ENCODE measurements around the gene RRP36. TPM values are rescaled to one million over a fixed set of nuclear protein-coding genes. Genes with fewer than 3 reads are reported as not detected.

The RRP36 gene
- total and polyA plus RNA-seq, 2 of the 8 experiments (the other 6 are each of a cell fraction or from before 2014, with no cell fraction given): 33.9 to 92.3 TPM

- H3K23ac ChIP-seq (ENCODE audit: insufficient read length): no peak overlapping the region
- H3K79me2 ChIP-seq (ENCODE audit: control insufficient read depth in 1 of 2, insufficient read depth in 2 of 2, low read length in 2 of 2): peaks cover 8 to 15% of the 10 kb centered on the region in 2 experiments; a peak in 2 of 4 replicates
- H2BK15ac ChIP-seq (ENCODE audit: low read length): no peak overlapping the region
- no peak overlapping the region for H3K27ac ChIP-seq (ENCODE audit: low read depth, low read length)
- H2AK5ac ChIP-seq (ENCODE audit: low read depth, low read length): no peak overlapping the region
- H3K36me3 ChIP-seq (ENCODE audit: control insufficient read depth in 2 of 4, insufficient read depth in 4 of 4, low read length in 3 of 4): peaks cover 0 to 9% (median 8%) of the 10 kb centered on the region in 4 experiments; a peak in 4 of 8 replicates
- peaks cover 9% of the 10 kb centered on the region for H3K79me1 ChIP-seq (ENCODE audit: low read depth, low read length)
- H4K5ac ChIP-seq (ENCODE audit: insufficient read length, low read depth, low read length): no peak overlapping the region
- no peak overlapping the region for H3K4me3 ChIP-seq (ENCODE audit: extremely low read depth in 1 of 4, insufficient read depth in 2 of 4, low read depth in 3 of 4, low read length in 4 of 4)
- H2BK20ac ChIP-seq (ENCODE audit: low read length): no peak overlapping the region
- ChIA-PET CTCF (ENCODE audit: partially characterized antibody) (interaction anchor here (0.5 to 2.9 kb wide), 7 partner anchors 9 to 143 kb away, joined by 3 to 13 read pairs (median 3); partner anchors contain the start of genes KLC4 and MRPL2), POLR2A (ENCODE audit: partially characterized antibody) (interaction anchor here (0.8 to 4.1 kb wide), 8 partner anchors 8 to 32 kb away, joined by 3 to 25 read pairs (median 5); partner anchors contain the start of gene PEX6)
- H3K4ac ChIP-seq (replicated peaks; ENCODE audit: insufficient read length, low read depth, low read length): no peak overlapping the region
- H2AFZ ChIP-seq (ENCODE audit: low read length): no peak overlapping the region
- peaks cover 0 to 6% (median 1%) of the 10 kb centered on the region in 4 experiments; a peak in 4 of 7 replicates for H3K4me1 ChIP-seq (replicated peaks in 1 of 4; ENCODE audit: control insufficient read depth in 3 of 4, insufficient read depth in 4 of 4, low read length in 3 of 4)
- H2BK120ac ChIP-seq (replicated peaks; ENCODE audit: low read depth, low read length): no peak overlapping the region
- H3K9ac ChIP-seq (replicated peaks in 1 of 4; ENCODE audit: extremely low read depth in 1 of 4, low read depth in 3 of 4, low read length in 3 of 4): no peak overlapping the region
- no peak overlapping the region for H2BK12ac ChIP-seq (ENCODE audit: low read depth, low read length)
- no peak overlapping the region for H2BK5ac ChIP-seq (ENCODE audit: low read depth, low read length)
- DNase-seq (ENCODE audit: low read depth in 1 of 2, low spot score in 2 of 2) (no peak), FAIRE-seq (no peak)
- no peak overlapping the region for H3K4me2 ChIP-seq (ENCODE audit: insufficient read depth in 1 of 2, low read depth in 2 of 2, low read length in 2 of 2)
- H3K27me3 ChIP-seq (replicated peaks in 1 of 4; ENCODE audit: control insufficient read depth in 3 of 4, extremely low read depth in 1 of 4, insufficient read depth in 3 of 4, low read length in 3 of 4): no peaks in the 10 kb centered on the region
- no peak overlapping the region for H4K91ac ChIP-seq (replicated peaks; ENCODE audit: insufficient read length, low read length)
- H3K56ac ChIP-seq (replicated peaks; ENCODE audit: insufficient read length, low read depth, low read length): no peak overlapping the region
- H4K8ac ChIP-seq (ENCODE audit: extremely low read depth, insufficient read depth, low read length): no peak overlapping the region
- WGBS, 2 experiments (ENCODE audit: extremely low coverage in 1 of 2, insufficient coverage in 1 of 2, insufficient read length in 1 of 2, insufficient replicate concordance in 2 of 2, low coverage in 1 of 2, low lambda C conversion rate in 2 of 2, missing lambda C conversion rate in 1 of 2): 92% methylated on average over 1 of the region's 1 CpG; no CpG with 5 or more reads in 1 of the 2 experiments
- H3K23me2 ChIP-seq (ENCODE audit: low read depth, low read length): peaks cover 4% of the 10 kb centered on the region
- TF ChIP-seq KDM5A (IDR thresholded peaks at IDR 0.05; ENCODE audit: low read length) (no peak), TCF12 (IDR thresholded peaks at IDR 0.05; ENCODE audit: low read depth, low read length) (no peak), SIN3A (conservative IDR thresholded peaks at IDR 0.05 in 1 of 2, IDR thresholded peaks at IDR 0.05 in 1 of 2; ENCODE audit: low read depth in 1 of 2, low read length in 2 of 2) (no peak), RFX5 (IDR thresholded peaks at IDR 0.05; ENCODE audit: borderline replicate concordance, low read depth, low read length) (no peak), SAP30 (IDR thresholded peaks at IDR 0.05; ENCODE audit: insufficient read depth, insufficient replicate concordance, low read length) (no peak), ATF3 (IDR thresholded peaks at IDR 0.05; ENCODE audit: insufficient read depth, low read depth, low read length) (no peak), HDAC6 (IDR thresholded peaks at IDR 0.05; ENCODE audit: low read depth, low read length) (no peak), FOSL1 (IDR thresholded peaks at IDR 0.05; ENCODE audit: insufficient read depth, low read depth, low read length) (no peak), RXRA (IDR thresholded peaks at IDR 0.05; ENCODE audit: insufficient read depth, low read depth, low read length) (no peak), CHD1 (IDR thresholded peaks at IDR 0.05; ENCODE audit: low read depth, low read length) (no peak)
- peaks cover 0 to 12% of the 10 kb centered on the region in 2 experiments for H4K20me1 ChIP-seq (replicated peaks in 1 of 2; ENCODE audit: control insufficient read depth in 1 of 2, insufficient read depth in 2 of 2, low read length in 2 of 2)
- H3K14ac ChIP-seq (ENCODE audit: insufficient read length): no peak overlapping the region
- H3K18ac ChIP-seq (ENCODE audit: extremely low read depth, low read length): no peak overlapping the region
- H3K9me3 ChIP-seq (ENCODE audit: insufficient read depth in 2 of 2, low read depth in 1 of 2, low read length in 1 of 2): no peaks in the 10 kb centered on the region
Measured at GRCh38 chr6:42988486-42989020, 32.9 kb upstream of the RRP36 start.
